ENCODE measurements around the gene RSRC1.

DNA sequence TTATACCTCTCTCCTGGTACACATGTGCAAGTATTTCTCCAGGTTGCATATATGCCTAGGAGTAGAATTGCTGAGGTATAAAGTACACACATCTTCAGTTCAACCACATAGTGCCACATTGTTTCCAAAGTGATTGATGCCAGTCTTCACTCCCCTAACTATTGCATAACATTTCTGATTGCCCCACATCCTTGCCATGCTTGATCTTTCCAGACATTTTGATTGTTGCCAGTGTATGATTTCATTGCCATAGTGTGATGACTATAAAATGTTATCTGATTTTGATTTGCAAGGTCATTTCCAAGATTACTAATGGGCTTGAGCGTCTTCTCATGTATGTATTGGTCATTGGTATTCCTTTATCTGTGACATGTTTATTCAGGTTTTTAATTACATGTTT lies 400.0 kb downstream of the RSRC1 start:
- TF ChIP-seq RBM22 (optimal IDR thresholded peaks at IDR 0.05; ENCODE audit: low read length) (no peak), ATF1 (CRISPR knock-in tag; IDR thresholded peaks at IDR 0.05) (no peak), ZNF282 (IDR thresholded peaks at IDR 0.05; ENCODE audit: partially characterized antibody) (no peak), ZSCAN20 (CRISPR knock-in tag; IDR thresholded peaks at IDR 0.05; ENCODE audit: borderline replicate concordance) (no peak), IKZF4 (CRISPR knock-in tag; IDR thresholded peaks at IDR 0.05; ENCODE audit: borderline replicate concordance, low read depth, not compliant biosample characterization) (no peak), NFIC (IDR thresholded peaks at IDR 0.05; ENCODE audit: low read length) (no peak), ERF (CRISPR knock-in tag; IDR thresholded peaks at IDR 0.05) (no peak), GABPB1 (CRISPR knock-in tag; IDR thresholded peaks at IDR 0.05) (no peak), U2AF1 (optimal IDR thresholded peaks at IDR 0.05; ENCODE audit: low read depth, low read length) (no peak), POLR2A (IDR thresholded peaks at IDR 0.05; ENCODE audit: insufficient read depth in 1 of 2, low read depth in 2 of 2, low read length in 2 of 2) (no peak), ZNF780A (CRISPR knock-in tag; IDR thresholded peaks at IDR 0.05) (no peak), TBP (CRISPR knock-in tag; IDR thresholded peaks at IDR 0.05) (no peak), KDM1A (CRISPR knock-in tag; IDR thresholded peaks at IDR 0.05) (no peak), TAF1 (CRISPR knock-in tag; IDR thresholded peaks at IDR 0.05) (no peak)

Measured in HepG2 (cell line).